Activated T-cell treated with anti-CD3 and anti-CD28 coated beads, Interleukin-2, amount 50 U/mL, for 1 hour (primary cell): ENCODE measurements around the gene NGFR.

Experiments
- DNase-seq: peaks from one replicate; pipeline ENCODE4 v3.0.0-alpha.2; 2020

NGFR gene

GRCh38 chr17:49518346-49519078, 23.4 kb downstream of the NGFR start:
- no peak for DNase-seq

- no peak for DNase-seq
Measured at GRCh38 chr17:49519781-49520180, 24.7 kb downstream of the NGFR start.

DNA sequence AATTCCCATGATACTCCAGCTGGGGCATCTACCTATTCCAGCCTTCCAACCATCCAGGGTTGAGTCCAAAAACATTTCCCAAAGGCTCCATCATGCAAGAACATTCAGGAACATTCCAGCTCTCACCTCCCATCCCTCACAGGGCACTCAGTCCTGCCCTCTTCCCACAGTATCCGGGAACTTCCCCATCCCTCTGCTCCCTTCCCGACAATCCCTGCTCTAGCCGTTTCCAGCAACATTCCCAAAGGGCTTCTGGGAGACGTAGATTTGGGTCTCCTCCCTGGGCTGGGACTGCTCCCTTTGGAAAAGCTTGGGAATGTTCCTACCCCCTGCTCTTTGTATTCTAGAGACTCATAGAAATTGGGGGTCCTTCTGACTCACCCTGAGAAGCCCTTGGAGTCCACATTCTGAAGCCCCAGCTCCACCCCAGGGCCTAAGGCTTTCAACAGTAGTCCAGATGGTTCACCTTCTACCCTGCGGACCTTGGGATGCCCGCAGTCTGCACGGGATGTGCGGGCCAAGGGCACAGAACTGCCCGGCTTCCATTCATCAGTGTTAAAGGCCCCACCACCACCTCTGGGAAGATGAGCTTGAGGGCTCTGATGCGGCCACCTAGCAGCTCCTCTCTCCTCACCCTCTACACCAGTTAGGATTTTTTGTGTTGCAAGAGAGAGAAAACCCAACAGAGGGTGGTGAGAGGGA, 25.4 kb downstream of the NGFR start:
- DNase-seq = no peak

DNA sequence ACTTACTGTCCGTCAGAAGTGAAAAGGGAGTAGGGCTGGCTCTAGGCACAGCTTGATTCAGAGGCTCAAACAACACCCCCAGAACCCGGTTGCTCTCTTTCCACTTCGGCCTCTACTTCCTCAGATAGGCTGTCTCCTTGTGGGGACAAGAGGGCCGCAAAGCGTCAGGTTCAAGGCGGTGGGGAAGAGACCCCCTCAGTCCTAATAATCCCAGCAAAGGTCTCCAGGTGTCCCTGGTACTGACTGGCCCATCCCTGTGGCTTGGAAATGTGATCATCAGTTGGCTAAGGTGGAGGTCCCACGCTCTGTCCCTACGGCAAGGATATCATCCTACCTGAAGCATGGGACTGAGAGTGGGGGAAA, 26.0 kb downstream of the NGFR start:
- DNase-seq = no peak

DNA sequence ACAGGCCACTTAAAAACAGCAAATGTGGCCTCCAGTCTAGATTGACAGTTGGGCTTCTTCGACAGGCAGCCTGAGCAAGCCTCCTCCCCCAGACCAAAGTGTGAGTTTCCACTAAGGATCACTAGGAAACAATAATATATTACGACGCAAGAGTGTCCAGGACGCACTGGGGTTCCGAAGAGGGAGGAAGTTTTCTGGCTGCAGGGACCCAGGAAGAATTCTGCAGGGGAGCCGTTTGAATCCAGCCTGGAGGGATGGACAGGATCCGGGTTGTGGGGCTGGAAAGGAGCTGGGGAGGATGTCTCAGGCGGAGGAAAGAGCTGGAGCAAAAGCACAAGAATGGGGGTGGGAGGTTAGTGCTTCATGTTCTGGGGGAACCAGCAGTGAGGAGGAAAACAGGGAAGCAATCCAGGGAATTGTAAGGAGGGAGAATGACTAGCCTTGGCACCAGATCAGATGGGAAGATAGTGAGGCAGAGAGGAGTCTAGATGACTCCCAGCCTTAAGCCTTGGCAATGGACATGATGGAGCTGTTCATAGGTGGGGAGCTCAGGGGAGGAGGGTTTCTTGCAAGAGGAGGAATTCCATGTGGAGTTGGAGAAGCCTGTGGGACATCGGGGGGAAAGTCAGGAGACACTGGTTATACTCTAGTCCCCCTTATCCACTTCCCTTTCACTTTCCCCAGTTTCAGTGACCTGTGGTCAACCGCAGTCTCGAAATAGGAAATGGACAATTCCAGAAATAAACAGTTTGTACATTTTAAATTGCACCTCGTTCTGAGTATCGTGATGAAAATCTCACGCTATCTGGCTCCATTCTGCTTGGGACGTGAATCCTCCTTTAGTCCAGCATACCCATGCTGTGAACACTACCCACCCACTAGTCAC, 26.6 kb downstream of the NGFR start:
- peak; percentile 4 for DNase-seq

DNA sequence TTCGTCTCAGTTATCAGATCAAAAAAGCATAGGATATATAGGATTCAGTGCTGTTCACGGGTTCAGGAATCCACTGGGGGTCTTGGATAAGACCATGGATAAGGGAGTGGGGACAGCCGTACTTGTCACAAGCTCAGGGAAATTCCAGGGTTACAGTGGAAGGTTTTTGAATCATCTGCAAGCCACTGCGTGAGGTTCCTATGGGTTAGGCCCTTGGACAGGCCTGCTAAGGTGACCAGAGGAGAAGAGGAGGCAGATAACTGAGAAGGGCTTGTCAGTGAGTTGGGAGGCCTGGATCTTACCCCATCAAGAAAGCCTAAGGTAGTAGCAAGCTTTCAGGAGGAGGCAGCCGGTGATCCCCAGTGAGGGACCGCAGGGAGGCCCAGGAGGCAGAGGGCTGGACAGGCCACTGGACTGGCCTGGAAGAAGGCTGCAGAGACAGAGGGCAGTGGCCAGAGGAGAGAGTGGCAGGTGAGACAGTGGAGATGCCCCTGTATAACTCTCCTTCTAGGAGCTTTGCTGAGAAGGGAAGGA, 27.3 kb downstream of the NGFR start:
- no peak for DNase-seq

GRCh38 chr17:49523196-49523595, 28.1 kb downstream of the NGFR start:
- DNase-seq = no peak

- DNase-seq = peak; percentile 28
Measured at GRCh38 chr17:49523706-49524472, 28.8 kb downstream of the NGFR start.

GRCh38 chr17:49524473-49525359, 29.6 kb downstream of the NGFR start:
- peak; percentile 10 for DNase-seq

- peak; percentile 4 for DNase-seq
Measured at GRCh38 chr17:49525831-49526741, 31.0 kb downstream of the NGFR start.

GRCh38 chr17:49527927-49528651, 33.0 kb downstream of the NGFR start:
- peak; percentile 6 for DNase-seq

GRCh38 chr17:49528966-49529365, 33.9 kb downstream of the NGFR start:
- DNase-seq = no peak

GRCh38 chr17:49530118-49530517, 35.0 kb downstream of the NGFR start:
- no peak for DNase-seq

- DNase-seq = no peak
Measured at GRCh38 chr17:49543860-49544259, 48.8 kb downstream of the NGFR start.

DNA sequence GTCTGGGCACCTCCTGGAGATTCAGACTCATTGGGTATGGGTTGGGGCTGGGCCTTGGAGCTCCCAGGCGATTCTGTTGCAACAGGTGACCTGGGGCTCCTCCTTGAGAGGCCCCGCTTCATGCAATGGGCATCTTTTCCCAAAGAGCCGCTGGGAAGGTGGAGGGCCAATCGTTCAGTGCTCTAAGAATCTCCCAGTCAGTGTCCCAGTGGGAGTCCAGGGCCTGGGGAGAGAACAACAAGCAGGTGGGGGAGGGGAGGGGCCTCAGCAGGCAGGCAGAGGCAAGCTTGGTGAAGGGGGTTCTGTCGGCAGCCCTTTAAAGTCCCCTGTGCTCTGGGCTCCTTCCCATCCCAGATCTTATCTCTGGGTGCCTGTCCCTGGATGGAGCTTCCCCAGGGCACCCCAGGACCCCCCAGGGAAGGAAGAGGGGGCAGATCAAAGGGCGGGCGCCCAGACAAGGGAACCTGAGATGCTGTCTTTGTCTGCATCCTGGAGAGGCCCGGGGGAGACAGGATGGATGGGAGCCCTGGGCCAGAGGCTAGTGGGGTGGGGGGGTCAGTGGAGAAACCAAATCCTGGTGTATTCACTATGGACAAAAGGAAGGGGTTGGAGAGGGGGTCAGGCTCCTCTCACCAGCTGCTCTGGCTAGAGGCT, 50.0 kb downstream of the NGFR start:
- no peak for DNase-seq

DNA sequence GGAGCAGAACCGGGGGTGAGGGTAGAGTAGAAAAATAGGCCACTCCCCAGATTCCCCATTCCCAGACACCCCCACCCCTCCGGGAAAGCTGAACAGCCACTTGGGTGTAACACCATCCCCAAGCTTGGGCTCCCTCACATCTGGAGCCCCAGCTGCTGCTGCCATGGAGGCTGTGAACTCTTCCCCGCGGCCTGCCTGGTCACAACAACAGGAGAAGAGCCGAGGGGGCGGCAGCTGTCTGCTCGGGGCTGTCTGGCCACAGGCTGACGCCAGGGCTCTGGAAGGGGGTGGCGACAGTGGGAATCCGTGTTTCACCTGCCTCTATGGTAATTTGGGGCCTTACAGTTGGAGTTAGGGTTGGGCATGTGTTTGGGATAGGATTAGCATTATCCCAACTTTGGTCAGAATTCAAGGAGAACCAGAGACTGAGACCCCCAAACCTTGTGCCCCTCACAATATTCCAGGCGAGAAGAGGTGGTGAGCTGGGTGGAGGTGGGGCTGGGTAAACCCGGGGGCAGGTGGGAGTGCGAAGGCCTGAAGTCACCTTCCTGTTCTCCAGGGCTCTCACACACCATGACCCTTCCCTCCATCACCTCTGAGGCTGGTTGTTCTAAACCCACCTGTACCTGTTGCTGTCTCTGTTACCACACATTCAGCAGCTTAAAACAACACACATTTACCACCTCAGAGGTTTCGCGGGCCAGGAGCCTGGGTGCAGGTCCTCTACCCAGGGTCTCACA, 50.9 kb downstream of the NGFR start:
- DNase-seq = no peak

DNA sequence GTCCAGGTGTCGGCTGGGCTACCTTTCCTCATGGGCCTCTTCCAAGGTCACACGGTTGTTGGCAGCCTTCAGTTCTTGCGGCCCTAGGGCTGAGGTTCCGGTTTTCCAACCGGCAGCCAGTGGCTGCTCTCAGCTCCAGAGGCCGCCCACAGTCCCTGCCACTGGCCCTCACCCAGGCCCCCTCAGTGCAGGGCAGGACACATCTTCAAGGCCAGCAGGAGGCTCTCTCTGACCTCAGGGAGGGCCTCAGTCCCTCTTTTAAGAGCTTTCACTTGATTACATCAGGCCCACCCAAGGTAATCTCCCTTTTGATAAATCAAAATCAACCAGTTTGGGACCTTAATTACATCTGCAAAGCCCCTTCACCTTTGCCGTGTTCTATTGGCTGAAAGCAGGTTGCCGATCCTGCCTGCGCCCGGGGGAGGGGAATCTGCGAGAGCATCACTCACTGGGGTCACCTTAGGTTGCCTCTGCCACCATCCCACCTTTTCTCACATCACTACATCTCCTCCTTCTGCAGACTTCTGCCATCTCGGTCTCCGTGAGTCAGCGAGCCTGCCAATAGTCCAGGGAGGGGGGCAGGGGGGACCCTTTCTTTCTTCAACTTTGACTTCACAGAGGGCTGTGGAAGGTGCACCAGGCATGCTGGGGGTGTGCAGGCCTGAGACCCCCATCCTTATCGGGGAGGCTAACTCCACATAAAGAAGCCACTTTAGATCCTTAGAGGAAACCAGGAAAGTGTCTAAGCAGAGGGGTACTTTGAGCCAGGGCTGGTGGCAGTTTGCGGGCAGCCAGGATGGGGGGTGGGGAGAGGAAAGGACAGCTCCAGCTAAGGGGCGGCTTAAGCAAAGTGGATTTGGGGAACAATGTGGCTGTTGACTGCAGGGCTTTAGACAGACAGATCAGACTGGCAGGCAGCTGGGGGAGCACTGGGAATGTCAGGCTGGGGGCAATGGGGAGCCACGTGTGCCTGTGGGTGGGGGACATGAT, 51.7 kb downstream of the NGFR start:
- DNase-seq = no peak
